HEK293T (cell line): ENCODE measurements around the gene SEC22C.
A peak's percentile ranks its signal among the peaks of the same experiment; 100 is the strongest.

Experiments used
- CTCF ChIA-PET: fragments of 350-600 bp; formaldehyde crosslinking; extraction: SDS; loops from one replicate; lab custom pipeline; 2021; ENCODE audit warnings: antibody characterized with exemption, inconsistent platforms; lab: Yijun Ruan, JAX
- POLR2A ChIA-PET: fragments of 350-600 bp; formaldehyde crosslinking; extraction: SDS; loops from one replicate; lab custom pipeline; 2020; ENCODE audit warnings: antibody characterized with exemption, inconsistent platforms; lab: Yijun Ruan, JAX
- DNase-seq: peaks from one replicate; pipeline ENCODE4 v3.0.0; 2012; ENCODE audit warnings: mixed read lengths; ENCODE audit errors: extremely low spot score
- ARNT ChIP-seq: fragments of 450-650 bp; IDR thresholded peaks from 2 replicates; pipeline ENCODE4 v1.6.1; 2017; ENCODE audit warnings: mild to moderate bottlenecking
- BHLHE40 ChIP-seq: fragments of 450-650 bp; IDR thresholded peaks from 2 replicates; pipeline ENCODE4 v1.6.1; 2016; ENCODE audit warnings: mild to moderate bottlenecking, moderate library complexity, borderline replicate concordance
- CTBP1 ChIP-seq: fragments of 450-650 bp; IDR thresholded peaks from 2 replicates; pipeline ENCODE4 v1.6.1; 2016; ENCODE audit warnings: borderline replicate concordance
- ELF4 ChIP-seq: fragments of 450-650 bp; IDR thresholded peaks from 2 replicates; pipeline ENCODE4 v1.6.1; 2017; ENCODE audit warnings: antibody characterized with exemption
- FOXA1 ChIP-seq: fragments of 450-650 bp; IDR thresholded peaks from 2 replicates; pipeline ENCODE4 v1.6.1; 2016; ENCODE audit warnings: mild to moderate bottlenecking
- FOXK2 ChIP-seq: fragments of 450-650 bp; IDR thresholded peaks from 2 replicates; pipeline ENCODE4 v1.6.1; 2016; ENCODE audit warnings: mild to moderate bottlenecking
- FOXM1 ChIP-seq: fragments of 450-650 bp; IDR thresholded peaks from 2 replicates; pipeline ENCODE4 v1.6.1; 2017; ENCODE audit warnings: mild to moderate bottlenecking, borderline replicate concordance
- HDGF ChIP-seq: fragments of 450-650 bp; IDR thresholded peaks from 2 replicates; pipeline ENCODE4 v1.6.1; 2017; ENCODE audit warnings: antibody characterized with exemption, borderline replicate concordance
- L3MBTL2 ChIP-seq: fragments of 450-650 bp; conservative IDR thresholded peaks from 2 replicates; pipeline ENCODE4 v1.6.1; 2016; ENCODE audit warnings: mild to moderate bottlenecking
- LEF1 ChIP-seq: fragments of 450-650 bp; IDR thresholded peaks from 2 replicates; pipeline ENCODE4 v1.6.1; 2017; ENCODE audit warnings: mild to moderate bottlenecking, borderline replicate concordance
- NFRKB ChIP-seq: fragments of 450-650 bp; IDR thresholded peaks from 2 replicates; pipeline ENCODE4 v1.6.1; 2016; ENCODE audit warnings: mild to moderate bottlenecking, moderate library complexity
- SP1 ChIP-seq: fragments of 450-650 bp; IDR thresholded peaks from 2 replicates; pipeline ENCODE4 v1.6.1; 2017
- SUZ12 ChIP-seq: fragments of 450-650 bp; IDR thresholded peaks from 2 replicates; pipeline ENCODE4 v1.6.1; 2016; ENCODE audit warnings: mild to moderate bottlenecking
- TARDBP ChIP-seq: fragments of 450-650 bp; IDR thresholded peaks from 2 replicates; pipeline ENCODE4 v1.6.1; 2016
- ZNF384 ChIP-seq: fragments of 450-650 bp; IDR thresholded peaks from 2 replicates; pipeline ENCODE4 v1.6.1; 2016
- TF ChIP-seq, protein P1 (sequence below): fragments of 450-650 bp; IDR thresholded peaks from 2 replicates; pipeline ENCODE4 v1.6.1; 2016

Gene SEC22C

GRCh38 chr3:42509111-42509510, 72.7 kb downstream of the SEC22C start:
- ChIA-PET POLR2A (no interaction called here), CTCF (interaction anchor here (0.8 kb wide), 1 partner anchor 27 kb away, joined by 3 read pairs; no protein-coding TSS in a partner anchor)
- no peak for DNase-seq
- no peak for TF ChIP-seq CTBP1
- no peak for TF ChIP-seq SUZ12
- TF ChIP-seq FOXA1 = no peak
- TF ChIP-seq ARNT = no peak
- TF ChIP-seq HDGF = no peak
- no peak for TF ChIP-seq L3MBTL2
- TF ChIP-seq BHLHE40 = no peak
- TF ChIP-seq LEF1 = no peak
- TF ChIP-seq, protein P1, sequence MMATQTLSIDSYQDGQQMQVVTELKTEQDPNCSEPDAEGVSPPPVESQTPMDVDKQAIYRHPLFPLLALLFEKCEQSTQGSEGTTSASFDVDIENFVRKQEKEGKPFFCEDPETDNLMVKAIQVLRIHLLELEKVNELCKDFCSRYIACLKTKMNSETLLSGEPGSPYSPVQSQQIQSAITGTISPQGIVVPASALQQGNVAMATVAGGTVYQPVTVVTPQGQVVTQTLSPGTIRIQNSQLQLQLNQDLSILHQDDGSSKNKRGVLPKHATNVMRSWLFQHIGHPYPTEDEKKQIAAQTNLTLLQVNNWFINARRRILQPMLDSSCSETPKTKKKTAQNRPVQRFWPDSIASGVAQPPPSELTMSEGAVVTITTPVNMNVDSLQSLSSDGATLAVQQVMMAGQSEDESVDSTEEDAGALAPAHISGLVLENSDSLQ = no peak
- TF ChIP-seq SP1 = no peak
- TF ChIP-seq ZNF384 = no peak

- ChIA-PET CTCF (no interaction called here), POLR2A (no interaction called here)
- no peak for DNase-seq
- no peak for TF ChIP-seq SUZ12
- no peak for TF ChIP-seq BHLHE40
- TF ChIP-seq LEF1 = no peak
- no peak for TF ChIP-seq HDGF
- TF ChIP-seq TARDBP = no peak
- no peak for TF ChIP-seq FOXM1
- no peak for TF ChIP-seq FOXK2
- TF ChIP-seq NFRKB = no peak
- no peak for TF ChIP-seq CTBP1
- TF ChIP-seq L3MBTL2 = no peak
- no peak for TF ChIP-seq ELF4
- TF ChIP-seq, protein P1 = no peak
- no peak for TF ChIP-seq SP1
- no peak for TF ChIP-seq FOXA1
- no peak for TF ChIP-seq ARNT
- TF ChIP-seq ZNF384 = no peak
Observed at GRCh38 chr3:42508562-42508961, 73.2 kb downstream of the SEC22C start.

DNA sequence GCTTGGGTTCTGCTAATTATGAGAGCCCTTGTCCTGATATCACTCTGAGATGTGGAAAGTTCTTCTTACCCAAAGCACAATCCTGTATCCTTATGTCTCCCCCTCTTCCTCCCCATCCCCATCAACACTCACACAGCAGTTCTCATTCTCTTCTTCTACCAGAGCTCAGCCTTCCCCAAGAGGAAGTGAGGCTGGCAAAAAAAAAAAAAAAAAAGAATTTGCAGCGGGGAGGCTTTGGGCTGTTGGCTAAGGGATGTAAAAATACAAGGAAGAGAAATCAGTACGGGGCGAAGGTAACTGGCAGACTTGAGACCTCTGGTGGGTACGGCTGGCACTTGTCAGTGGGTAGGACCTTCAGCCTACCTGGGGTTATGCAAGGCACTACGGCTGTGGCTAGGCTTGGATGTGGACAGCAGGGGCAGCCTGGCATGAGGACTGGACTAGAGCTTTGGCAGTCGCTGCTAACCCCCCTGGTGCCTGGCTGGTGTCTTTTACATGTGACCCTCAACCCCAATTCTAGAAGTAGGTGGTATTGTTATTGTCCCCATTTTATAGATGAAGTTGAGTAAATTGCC, 73.9 kb downstream of the SEC22C start:
- ChIA-PET POLR2A (no interaction called here), CTCF (no interaction called here)
- TF ChIP-seq SP1 (no peak), BHLHE40 (no peak), NFRKB (no peak), FOXA1 (no peak), ELF4 (no peak), FOXM1 (no peak), HDGF (no peak)
- DNase-seq = no peak

DNA sequence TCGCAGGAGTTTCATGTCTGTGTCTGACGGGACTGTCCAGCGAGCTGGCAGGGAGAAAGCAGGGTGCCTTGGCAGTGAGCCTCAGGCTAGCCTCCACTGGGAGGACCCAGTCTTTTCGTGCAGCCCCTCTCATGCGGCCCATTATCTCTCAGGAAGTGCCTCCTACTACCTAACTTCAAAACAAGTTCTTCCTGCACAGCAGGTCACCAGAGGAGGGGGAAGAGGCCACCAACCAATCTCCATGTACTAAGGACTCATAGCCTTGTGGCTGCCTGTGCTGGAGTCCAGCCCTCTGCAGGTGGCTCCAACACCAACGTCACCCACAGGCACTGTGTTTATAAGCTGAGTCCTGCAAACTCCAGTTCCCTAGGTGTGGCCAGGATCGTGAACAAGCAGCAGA, 74.5 kb downstream of the SEC22C start:
- DNase-seq = peak; percentile 34
- ChIA-PET POLR2A (no interaction called here), CTCF (no interaction called here)
- TF ChIP-seq, protein P1 = no peak
- TF ChIP-seq CTBP1 = no peak
- no peak for TF ChIP-seq L3MBTL2
- no peak for TF ChIP-seq NFRKB
- no peak for TF ChIP-seq BHLHE40
- no peak for TF ChIP-seq FOXK2
- TF ChIP-seq HDGF = no peak
- no peak for TF ChIP-seq TARDBP
- TF ChIP-seq ZNF384 = no peak
- no peak for TF ChIP-seq FOXA1
- TF ChIP-seq FOXM1 = no peak
- TF ChIP-seq SUZ12 = no peak

GRCh38 chr3:42505849-42506410, 75.8 kb downstream of the SEC22C start:
- POLR2A ChIA-PET = no interaction called here
- CTCF ChIA-PET = no interaction called here
- no peak for DNase-seq

More at GRCh38 chr3:42505849-42506410, 75.8 kb downstream of the SEC22C start:
- TF ChIP-seq SUZ12 (no peak), ELF4 (no peak), HDGF (no peak), NFRKB (no peak), FOXK2 (no peak), CTBP1 (no peak), SP1 (no peak), TARDBP (no peak), ZNF384 (no peak), FOXM1 (no peak), ARNT (no peak), LEF1 (no peak), BHLHE40 (no peak), L3MBTL2 (no peak), FOXA1 (no peak)
- TF ChIP-seq, protein P1 = no peak
